ENCODE results near the gene TPSB2. TPM values are rescaled to one million over a fixed set of nuclear protein-coding genes. Genes with fewer than 3 reads are reported as not detected.

Gene TPSB2
- total RNA-seq, 1 experiment from 2014 or later, result 0.44 TPM

- Mint-ChIP-seq H3K27me3 (ENCODE audit: low read depth) (no peaks in the 10 kb centered on the region; the same call in 1 of the 2 replicates), H3K36me3 (no peaks in the 10 kb centered on the region), H3K9me3 (no peaks in the 10 kb centered on the region), H3K27ac (no peak overlapping the region), H3K4me1 (no peaks in the 10 kb centered on the region), H3K4me3 (no peak overlapping the region)
- CTCF ChIA-PET, result interaction anchor here (1.6 kb wide), 1 partner anchor 119 kb away, joined by 6 read pairs; no protein-coding TSS in a partner anchor
- ATAC-seq, result no peak
- POLR2A ChIA-PET, result no interaction called here
- DNase-seq (ENCODE audit: low spot score), result no peak
- no peak for TF ChIP-seq RELA (CRISPR knock-in tag; IDR thresholded peaks at IDR 0.05; ENCODE audit: borderline replicate concordance)
Observed at GRCh38 chr16:1221628-1222552, 8.1 kb downstream of the TPSB2 start.

GRCh38 chr16:1220841-1221627 is 8.9 kb downstream of the TPSB2 start:
- H3K9me3 Mint-ChIP-seq, result no peaks in the 10 kb centered on the region
- no peak for DNase-seq (ENCODE audit: low spot score)
- no peak overlapping the region for H3K4me3 Mint-ChIP-seq
- H3K36me3 Mint-ChIP-seq, result no peaks in the 10 kb centered on the region
- ChIA-PET CTCF (no interaction called here), POLR2A (no interaction called here)
- H3K4me1 Mint-ChIP-seq, result no peaks in the 10 kb centered on the region
- no peak overlapping the region for H3K27ac Mint-ChIP-seq
- ATAC-seq, result no peak
- H3K27me3 Mint-ChIP-seq (ENCODE audit: low read depth), result no peaks in the 10 kb centered on the region
- TF ChIP-seq USF1 (CRISPR knock-in tag; IDR thresholded peaks at IDR 0.05), result no peak
- TF ChIP-seq MAX (CRISPR knock-in tag; IDR thresholded peaks at IDR 0.05), result no peak
- TF ChIP-seq ZNF138 (CRISPR knock-in tag; conservative IDR thresholded peaks at IDR 0.05), result no peak
- no peak for TF ChIP-seq PRDM15 (CRISPR knock-in tag; IDR thresholded peaks at IDR 0.05)
- no peak for TF ChIP-seq EMX1 (CRISPR knock-in tag; IDR thresholded peaks at IDR 0.05)
- no peak for TF ChIP-seq FOXP4 (CRISPR knock-in tag; IDR thresholded peaks at IDR 0.05)
- no peak for TF ChIP-seq ZMAT4 (CRISPR knock-in tag; IDR thresholded peaks at IDR 0.05)
- no peak for TF ChIP-seq ETV6 (CRISPR knock-in tag; IDR thresholded peaks at IDR 0.05)
- no peak for TF ChIP-seq CREM (CRISPR knock-in tag; IDR thresholded peaks at IDR 0.05)
- TF ChIP-seq ZNF263 (CRISPR knock-in tag; IDR thresholded peaks at IDR 0.05; ENCODE audit: low read depth), result no peak
- no peak for TF ChIP-seq TEAD4 (CRISPR knock-in tag; IDR thresholded peaks at IDR 0.05)
- TF ChIP-seq NFYB (CRISPR knock-in tag; conservative IDR thresholded peaks at IDR 0.05; ENCODE audit: low read depth), result no peak
- no peak for TF ChIP-seq ZNF416 (CRISPR knock-in tag; IDR thresholded peaks at IDR 0.05)
- no peak for TF ChIP-seq ZNF396 (CRISPR knock-in tag; IDR thresholded peaks at IDR 0.05; ENCODE audit: borderline replicate concordance)
- no peak for TF ChIP-seq SOX15 (CRISPR knock-in tag; IDR thresholded peaks at IDR 0.05)
- TF ChIP-seq ARID4B (CRISPR knock-in tag; IDR thresholded peaks at IDR 0.05; ENCODE audit: borderline replicate concordance), result no peak
- no peak for TF ChIP-seq FOXP1 (CRISPR knock-in tag; IDR thresholded peaks at IDR 0.05; ENCODE audit: borderline replicate concordance)
- TF ChIP-seq ATF6 (CRISPR knock-in tag; IDR thresholded peaks at IDR 0.05), result no peak
